IPS-20b (cell line): ENCODE measurements around the gene THEMIS.

Experiments
- H3K27ac ChIP-seq: one replicate; pipeline ENCODE4 v1.5.1; 2013; ENCODE audit warnings: low read length
- H3K27me3 ChIP-seq: 2 replicates; pipeline ENCODE4 v1.6.1; 2013; ENCODE audit warnings: mild to moderate bottlenecking, low read length, inconsistent platforms; ENCODE audit not compliant: insufficient read depth
- H3K36me3 ChIP-seq: 2 replicates; pipeline ENCODE4 v1.6.1; 2013; ENCODE audit warnings: low read depth, mild to moderate bottlenecking, inconsistent platforms, low read length, moderate library complexity; ENCODE audit not compliant: insufficient read depth
- H3K4me1 ChIP-seq: 2 replicates; pipeline ENCODE4 v1.6.1; 2013; ENCODE audit warnings: mild to moderate bottlenecking, control low read depth, inconsistent platforms, low read length, moderate library complexity; ENCODE audit not compliant: insufficient read depth
- H3K4me3 ChIP-seq: 2 replicates; pipeline ENCODE4 v1.5.1; 2013; ENCODE audit warnings: mild to moderate bottlenecking, low read length, inconsistent platforms
- H3K9ac ChIP-seq: 2 replicates; pipeline ENCODE4 v1.6.1; 2013; ENCODE audit warnings: low read depth, mild to moderate bottlenecking, inconsistent platforms, low read length, moderate library complexity
- H3K9me3 ChIP-seq: 2 replicates; pipeline ENCODE4 v1.6.1; 2013; ENCODE audit warnings: mild to moderate bottlenecking, low read depth, low read length, inconsistent platforms; ENCODE audit not compliant: insufficient read depth

Gene THEMIS

DNA sequence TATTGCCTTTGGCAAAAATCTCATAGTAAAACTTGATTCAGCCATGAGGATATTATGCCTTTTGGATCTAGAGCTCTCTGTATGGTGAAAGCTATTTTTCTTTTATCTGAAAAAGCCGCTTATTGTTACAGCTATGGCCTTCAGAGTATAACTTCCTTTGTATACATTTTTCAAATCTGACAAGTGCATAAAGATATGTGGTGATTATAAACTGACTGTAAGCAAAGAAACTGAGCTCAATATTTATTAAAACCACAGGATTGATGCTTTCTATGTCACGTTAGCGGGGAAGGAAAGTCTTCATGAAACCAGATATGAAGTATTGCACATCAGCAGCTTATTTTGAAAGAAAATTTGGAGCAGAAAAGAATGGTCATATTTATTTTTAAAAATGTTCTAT lies 151.8 kb downstream of the THEMIS start:
- no peaks in the 10 kb centered on the region for H3K4me1 ChIP-seq
- H3K9ac ChIP-seq = no peak overlapping the region
- H3K4me3 ChIP-seq = no peak overlapping the region
- H3K27me3 ChIP-seq = no peaks in the 10 kb centered on the region
- H3K9me3 ChIP-seq = no peaks in the 10 kb centered on the region
- H3K27ac ChIP-seq = no peak overlapping the region
- H3K36me3 ChIP-seq = no peaks in the 10 kb centered on the region

DNA sequence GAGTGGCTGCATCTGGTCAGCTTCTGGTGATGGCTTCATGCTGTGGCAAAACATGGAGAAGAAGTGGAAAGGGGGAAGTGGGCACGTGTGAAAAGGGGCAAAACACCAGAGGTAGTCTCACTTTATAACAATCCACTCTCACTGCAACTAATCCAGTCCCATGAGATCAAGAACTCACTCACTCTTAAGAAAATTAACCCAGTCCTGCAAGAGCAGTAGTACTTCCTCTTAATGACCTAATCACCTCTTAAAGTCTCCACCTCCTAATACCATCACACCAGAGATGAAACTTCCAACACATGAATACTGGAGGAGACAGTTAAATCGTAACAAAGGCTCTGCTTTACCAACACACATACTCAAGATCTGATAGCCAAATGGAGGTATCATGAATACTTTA lies 152.6 kb downstream of the THEMIS start:
- Histone ChIP-seq H3K9me3 (no peaks in the 10 kb centered on the region), H3K9ac (no peak overlapping the region), H3K4me3 (no peak overlapping the region), H3K27me3 (no peaks in the 10 kb centered on the region), H3K36me3 (no peaks in the 10 kb centered on the region), H3K4me1 (no peaks in the 10 kb centered on the region), H3K27ac (no peak overlapping the region)

DNA sequence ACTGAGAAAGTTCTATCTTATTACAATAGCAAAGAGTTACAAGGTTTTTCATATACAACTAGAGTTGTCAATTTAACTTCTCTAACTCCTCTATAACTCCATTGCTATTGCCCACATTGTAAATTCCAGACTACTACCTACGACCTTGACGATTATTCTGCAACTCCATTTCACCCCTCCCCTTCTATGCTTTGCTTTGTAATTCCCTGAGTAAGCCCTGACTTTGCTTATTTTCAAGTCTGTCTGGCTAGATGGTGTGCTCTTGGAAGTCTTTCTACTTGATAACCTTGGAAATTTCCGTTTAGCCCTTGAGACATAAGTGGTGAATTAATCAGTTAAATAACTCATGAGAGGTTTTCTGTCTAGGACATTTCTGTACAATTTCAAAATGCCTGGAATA lies 162.4 kb downstream of the THEMIS start:
- Histone ChIP-seq H3K4me1 (no peaks in the 10 kb centered on the region), H3K9me3 (no peaks in the 10 kb centered on the region), H3K4me3 (no peak overlapping the region), H3K27me3 (no peaks in the 10 kb centered on the region), H3K9ac (no peak overlapping the region), H3K27ac (no peak overlapping the region), H3K36me3 (no peaks in the 10 kb centered on the region)

DNA sequence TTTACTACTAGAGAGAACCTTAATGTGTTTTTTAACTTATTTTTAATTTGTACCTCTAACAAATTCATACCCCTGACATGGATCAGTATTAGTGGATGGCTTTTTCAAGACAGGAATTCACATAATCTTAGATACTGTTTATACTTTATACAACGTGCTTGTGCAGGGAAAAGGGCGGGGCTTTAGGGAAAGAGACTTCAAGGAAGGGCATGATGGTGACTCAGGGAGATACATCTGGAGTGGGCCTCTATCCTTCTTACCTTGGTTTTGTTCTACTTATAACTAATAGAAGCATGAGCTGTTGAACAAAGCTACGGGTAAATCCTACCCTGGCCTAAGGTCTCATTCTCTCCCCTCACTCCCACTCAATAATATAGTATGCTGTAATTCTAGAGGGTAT lies 163.1 kb downstream of the THEMIS start:
- Histone ChIP-seq H3K27ac (no peak overlapping the region), H3K4me1 (no peaks in the 10 kb centered on the region), H3K27me3 (no peaks in the 10 kb centered on the region), H3K9me3 (no peaks in the 10 kb centered on the region), H3K9ac (no peak overlapping the region), H3K4me3 (no peak overlapping the region), H3K36me3 (no peaks in the 10 kb centered on the region)

GRCh38 chr6:127737009-127737486 lies 163.8 kb downstream of the THEMIS start:
- Histone ChIP-seq H3K4me3 (no peak overlapping the region), H3K9me3 (no peaks in the 10 kb centered on the region), H3K9ac (no peak overlapping the region), H3K27ac (no peak overlapping the region), H3K4me1 (no peaks in the 10 kb centered on the region), H3K27me3 (no peaks in the 10 kb centered on the region), H3K36me3 (no peaks in the 10 kb centered on the region)

GRCh38 chr6:127732927-127733326 lies 167.9 kb downstream of the THEMIS start:
- no peak overlapping the region for H3K4me3 ChIP-seq
- H3K36me3 ChIP-seq = no peaks in the 10 kb centered on the region

DNA sequence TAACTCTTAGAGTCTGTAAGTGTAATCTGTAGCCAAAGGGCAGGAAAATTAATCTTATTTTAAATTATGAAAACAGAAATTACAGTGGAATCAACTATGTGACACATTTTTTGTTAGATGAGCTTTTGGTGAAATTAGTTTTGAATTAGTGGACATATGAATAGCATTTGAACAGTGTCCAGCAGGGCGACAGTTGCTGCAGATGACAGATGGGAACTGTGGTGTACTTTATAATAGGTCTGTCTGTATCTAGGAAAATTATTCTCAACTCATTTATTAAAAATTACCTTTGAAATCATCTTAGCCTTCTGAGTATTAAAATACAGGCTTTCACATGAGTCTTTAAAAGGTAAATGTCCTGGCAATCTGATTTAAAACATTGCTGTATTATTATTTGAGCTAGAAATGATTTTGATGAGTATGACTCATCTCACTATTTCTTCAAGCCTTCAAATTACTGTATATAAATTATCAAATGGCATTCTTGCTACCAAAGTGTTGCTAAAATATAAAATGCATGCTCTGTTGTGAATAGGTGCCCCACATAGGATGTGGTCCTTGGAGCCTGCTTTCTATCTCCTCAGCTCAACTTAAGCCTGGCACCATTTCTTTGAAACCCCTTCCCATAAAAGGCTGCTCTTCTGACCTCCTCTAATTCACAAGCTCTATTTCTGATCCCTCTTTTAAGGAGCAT lies 173.5 kb downstream of the THEMIS start:
- Histone ChIP-seq H3K27me3 (no peaks in the 10 kb centered on the region), H3K36me3 (no peaks in the 10 kb centered on the region), H3K9ac (no peak overlapping the region)

More at GRCh38 chr6:127732927-127733326, 167.9 kb downstream of the THEMIS start:
- H3K4me1 ChIP-seq = no peaks in the 10 kb centered on the region
- H3K9me3 ChIP-seq = no peaks in the 10 kb centered on the region
- H3K27me3 ChIP-seq = no peaks in the 10 kb centered on the region
- H3K9ac ChIP-seq = no peak overlapping the region
- no peak overlapping the region for H3K27ac ChIP-seq

DNA sequence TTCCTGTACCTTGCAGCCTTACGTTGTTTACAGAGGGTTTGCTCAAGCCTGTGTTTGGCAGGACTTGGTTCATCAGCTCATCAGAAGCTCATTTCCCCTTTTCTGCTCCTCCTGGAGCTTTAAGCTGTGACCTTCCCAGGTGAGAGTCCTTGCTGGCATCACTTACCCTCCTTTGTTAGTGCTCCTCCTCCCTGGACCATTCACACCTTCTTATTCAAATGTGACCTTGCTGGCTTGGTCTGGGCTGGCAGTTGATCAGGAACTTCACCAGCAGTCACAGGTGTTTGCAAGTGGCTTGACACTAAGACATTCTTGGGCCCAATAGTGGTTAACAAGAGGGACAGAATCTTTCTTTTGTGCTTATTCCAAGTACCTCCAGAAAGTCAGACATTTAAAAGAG lies 175.0 kb downstream of the THEMIS start:
- H3K4me3 ChIP-seq = no peak overlapping the region
- 0 out of 2 replicates have a peak, but pooled peaks cover 4% of the 10 kb centered on the region for H3K4me1 ChIP-seq
- no peak overlapping the region for H3K9ac ChIP-seq
- no peaks in the 10 kb centered on the region for H3K36me3 ChIP-seq
- H3K9me3 ChIP-seq = no peaks in the 10 kb centered on the region
- no peak overlapping the region for H3K27ac ChIP-seq
- H3K27me3 ChIP-seq = no peaks in the 10 kb centered on the region

More for the DNA sequence above, 173.5 kb downstream of the THEMIS start:
- Histone ChIP-seq H3K9me3 (no peaks in the 10 kb centered on the region), H3K4me3 (no peak overlapping the region), H3K4me1 (0 out of 2 replicates have a peak, but pooled peaks cover 4% of the 10 kb centered on the region), H3K27ac (no peak overlapping the region)

DNA sequence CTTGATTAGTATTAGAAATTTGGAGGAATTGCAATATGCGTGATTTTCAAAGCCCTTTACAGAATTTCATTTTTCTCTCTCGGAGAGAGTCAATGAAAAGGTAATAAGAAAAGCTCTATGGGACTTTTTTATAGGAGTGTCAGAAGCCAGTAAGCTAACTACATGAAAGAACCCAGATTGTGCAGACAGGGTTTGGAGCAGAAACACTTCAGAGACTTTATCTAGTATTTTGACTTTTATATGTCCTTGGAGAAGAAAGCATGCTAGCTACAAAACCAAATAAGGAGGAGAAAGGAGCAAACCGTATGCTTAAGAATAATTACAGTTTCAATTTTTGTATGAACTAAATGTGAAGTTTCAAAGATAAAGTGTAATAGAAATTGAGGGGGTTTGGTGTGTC lies 182.2 kb downstream of the THEMIS start:
- H3K9ac ChIP-seq = no peak overlapping the region
- H3K27ac ChIP-seq = no peak overlapping the region
- H3K27me3 ChIP-seq = no peaks in the 10 kb centered on the region
- H3K4me3 ChIP-seq = no peak overlapping the region
- H3K4me1 ChIP-seq = no peaks in the 10 kb centered on the region
- H3K36me3 ChIP-seq = no peaks in the 10 kb centered on the region
- no peaks in the 10 kb centered on the region for H3K9me3 ChIP-seq

DNA sequence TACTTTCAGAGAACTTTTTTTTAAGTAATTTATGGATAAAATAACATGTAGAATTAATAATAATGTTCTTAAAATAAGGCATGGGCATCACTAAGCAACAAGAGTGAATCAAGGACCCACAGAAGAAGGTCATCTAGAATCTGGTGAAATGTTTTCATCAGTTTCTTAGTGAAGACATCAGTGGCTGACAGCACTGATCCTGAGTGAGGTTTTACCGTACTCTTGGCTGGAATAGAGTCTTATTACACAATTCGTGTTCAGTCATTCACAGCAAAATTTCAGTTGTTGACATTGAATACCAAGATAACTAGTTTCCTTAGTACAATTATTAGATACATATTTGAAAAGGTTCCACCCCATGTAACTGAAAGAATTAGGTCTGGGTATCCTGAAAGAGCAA lies 183.5 kb downstream of the THEMIS start:
- H3K9me3 ChIP-seq = no peaks in the 10 kb centered on the region
- H3K4me1 ChIP-seq = no peaks in the 10 kb centered on the region
- no peak overlapping the region for H3K27ac ChIP-seq
- H3K9ac ChIP-seq = no peak overlapping the region
- H3K36me3 ChIP-seq = no peaks in the 10 kb centered on the region
- H3K4me3 ChIP-seq = no peak overlapping the region
- no peaks in the 10 kb centered on the region for H3K27me3 ChIP-seq

DNA sequence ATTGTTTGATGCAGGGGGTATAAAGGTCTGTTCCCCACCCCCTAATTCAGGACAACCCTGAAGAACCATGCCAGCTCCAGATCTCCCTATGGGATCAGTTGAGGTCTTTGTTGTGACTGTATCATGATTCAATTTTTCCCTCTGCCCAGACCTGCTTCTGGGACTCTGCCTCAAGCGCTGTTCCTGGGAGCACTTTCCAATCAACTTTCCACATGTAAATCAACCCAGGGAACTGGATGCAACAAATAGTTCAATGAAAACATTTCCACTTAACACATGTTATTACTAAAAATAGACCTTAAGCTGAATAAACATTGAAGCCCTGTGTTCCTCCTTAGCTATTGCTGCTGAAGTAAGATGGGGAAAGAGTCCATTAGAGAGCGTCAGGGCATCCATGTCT lies 184.4 kb downstream of the THEMIS start:
- Histone ChIP-seq H3K9ac (no peak overlapping the region), H3K4me1 (no peaks in the 10 kb centered on the region), H3K36me3 (no peaks in the 10 kb centered on the region), H3K4me3 (no peak overlapping the region), H3K27me3 (no peaks in the 10 kb centered on the region), H3K9me3 (no peaks in the 10 kb centered on the region), H3K27ac (no peak overlapping the region)

GRCh38 chr6:127710668-127711067 lies 190.2 kb downstream of the THEMIS start:
- no peaks in the 10 kb centered on the region for H3K4me1 ChIP-seq
- no peak overlapping the region for H3K27ac ChIP-seq
- no peaks in the 10 kb centered on the region for H3K36me3 ChIP-seq
- no peaks in the 10 kb centered on the region for H3K27me3 ChIP-seq
- no peaks in the 10 kb centered on the region for H3K9me3 ChIP-seq
- no peak overlapping the region for H3K4me3 ChIP-seq
- H3K9ac ChIP-seq = no peak overlapping the region
